GM18498 (cell line): ENCODE results near the gene LMBRD2.
"Not testable (repeated sequence)": the region's sequence is repeated elsewhere in the genome, so short reads cannot be mapped to it uniquely, and the experiment has no call there.

ENCODE experiments used
- ATAC-seq: cut with Tn5 transposase; IDR thresholded peaks from one replicate; pipeline ENCODE4 v1.9.1; 2021; ENCODE audit warnings: mild to moderate bottlenecking, moderate library complexity; ENCODE audit not compliant: unreplicated experiment

The LMBRD2 gene

DNA sequence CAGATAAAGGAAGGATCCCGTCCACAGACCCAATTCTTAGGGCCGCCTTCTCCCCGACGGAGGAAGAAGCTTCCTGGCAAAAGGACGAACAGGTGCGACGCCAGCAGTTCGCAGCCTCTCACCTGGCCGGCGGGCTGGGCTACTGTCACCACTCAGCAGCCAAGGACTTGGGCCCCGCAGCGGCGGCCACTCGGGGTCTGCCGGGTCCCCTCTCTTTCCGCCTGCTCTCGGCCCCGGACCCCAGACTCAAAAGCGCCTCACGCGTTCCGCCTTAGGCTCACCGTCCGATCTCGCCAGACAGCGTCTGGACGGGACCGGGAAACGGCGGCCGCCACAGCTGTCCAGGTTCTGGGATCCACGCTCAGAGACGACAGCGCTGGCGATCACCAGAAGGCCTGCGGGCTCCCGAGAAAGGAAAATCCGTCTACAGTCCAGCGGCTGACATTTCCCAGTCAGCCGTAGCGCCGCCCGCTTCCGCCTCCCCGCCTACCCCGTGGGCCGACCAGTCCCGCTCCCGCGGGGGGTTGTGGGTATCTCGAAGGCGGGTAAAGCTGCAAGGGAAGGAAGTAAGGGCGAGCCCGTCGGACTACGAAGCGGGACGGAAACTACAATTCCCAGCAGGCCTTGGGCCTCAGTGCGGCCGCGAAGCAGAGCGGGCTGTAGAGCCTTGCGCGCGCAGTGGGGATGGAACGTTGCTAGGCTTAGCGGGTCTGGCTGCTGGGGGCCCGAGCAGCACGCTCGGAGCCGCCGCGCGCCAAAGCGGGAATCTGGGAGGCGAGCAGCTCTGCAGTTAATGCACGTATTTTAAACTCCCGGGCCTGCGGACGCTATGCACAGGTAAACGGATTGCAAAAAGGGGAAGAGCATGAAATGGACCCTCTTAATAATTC, at the start of gene LMBRD2, which contains the start of gene SKP2:
TSS of gene LMBRD2 (minus strand) at position 454 of the 890 bp plus-strand sequence. CDS start 8,538 bp downstream, outside the sequence.
TSS of gene SKP2 (plus strand) at position 678 of the 890 bp plus-strand sequence. CDS start at position 830, 152 bp downstream.
- peak; percentile 98 for ATAC-seq

GRCh38 chr5:36200513-36200912, 48.8 kb upstream of the LMBRD2 start:
- ATAC-seq, result no peak

DNA sequence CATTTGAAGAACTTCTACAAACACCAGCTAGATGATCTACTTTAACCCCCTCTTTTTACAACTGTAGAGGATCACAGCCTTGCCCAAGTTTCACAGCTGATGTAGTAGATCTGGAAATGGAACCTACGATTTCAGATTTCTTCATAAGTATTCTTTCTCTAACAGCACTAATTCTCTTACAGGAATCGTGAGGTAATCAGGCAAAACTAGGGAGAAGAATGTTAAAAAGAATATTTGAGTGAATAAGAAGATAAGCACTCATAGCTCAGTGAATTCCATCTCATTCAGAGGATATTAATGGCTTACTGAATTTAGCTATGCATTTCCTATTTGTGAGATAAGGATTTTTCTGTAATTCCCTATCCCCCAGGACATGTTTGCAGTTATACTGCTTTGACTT, 47.9 kb upstream of the LMBRD2 start:
- no peak for ATAC-seq

DNA sequence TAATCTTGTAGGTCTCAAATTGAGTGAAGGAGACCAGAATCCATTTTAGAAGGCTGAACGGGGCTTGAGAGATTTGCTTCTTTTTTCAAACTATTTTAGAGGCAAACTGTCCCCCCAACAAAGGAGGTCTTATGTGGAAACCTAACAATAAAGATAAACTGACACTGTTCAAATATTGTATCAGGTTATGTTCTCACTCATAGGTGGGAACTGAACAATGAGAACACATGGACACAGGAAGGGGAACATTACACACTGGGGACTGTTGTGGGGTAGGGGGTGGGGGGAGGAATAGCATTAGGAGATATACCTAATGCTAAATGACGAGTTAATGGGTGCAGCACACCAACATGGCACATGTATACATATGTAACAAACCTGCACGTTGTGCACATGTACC, 47.1 kb upstream of the LMBRD2 start:
- ATAC-seq, result not testable (repeated sequence)

DNA sequence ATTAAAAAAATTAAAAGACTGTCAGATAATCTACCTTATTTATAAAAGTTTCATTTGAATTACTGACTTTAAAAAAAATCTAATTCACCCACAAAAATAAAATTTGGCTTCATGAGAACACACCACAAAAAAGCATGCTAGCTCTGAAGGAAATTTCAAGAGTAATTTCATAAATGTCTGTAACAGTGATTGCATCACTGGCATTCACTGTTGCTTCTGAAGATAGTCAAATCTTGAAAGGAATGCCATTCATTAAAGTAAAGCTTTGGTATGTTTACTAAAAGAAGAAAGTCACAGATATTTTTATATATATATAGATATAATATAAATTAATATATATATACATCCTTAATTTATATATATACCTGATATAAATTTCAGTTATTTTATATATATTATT, 46.6 kb upstream of the LMBRD2 start:
- ATAC-seq, result no peak

- ATAC-seq, result no peak
These were observed 42.1 kb upstream of the LMBRD2 start for GRCh38 chr5:36193746-36194145.

DNA sequence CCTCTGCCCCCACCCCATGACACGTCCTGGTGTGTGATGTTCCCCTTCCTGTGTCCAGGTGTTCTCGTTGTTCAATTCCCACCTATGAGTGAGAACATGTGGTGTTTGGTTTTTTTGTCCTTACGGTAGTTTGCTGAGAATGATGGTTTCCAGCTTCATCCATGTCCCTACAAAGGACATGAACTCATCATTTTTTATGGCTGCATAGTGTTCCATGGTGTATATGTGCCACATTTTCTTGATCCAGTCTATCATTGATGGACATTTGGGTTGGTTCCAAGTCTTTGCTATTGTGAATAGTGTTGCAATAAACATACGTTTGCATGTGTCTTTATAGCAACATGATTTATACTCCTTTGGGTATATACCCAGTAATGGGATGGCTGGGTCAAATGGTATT, 32.7 kb upstream of the LMBRD2 start:
- ATAC-seq, result not testable (repeated sequence)

- ATAC-seq, result no peak
These were observed 30.1 kb upstream of the LMBRD2 start for GRCh38 chr5:36181774-36182173.

GRCh38 chr5:36180556-36181350, 29.1 kb upstream of the LMBRD2 start:
- no peak for ATAC-seq

DNA sequence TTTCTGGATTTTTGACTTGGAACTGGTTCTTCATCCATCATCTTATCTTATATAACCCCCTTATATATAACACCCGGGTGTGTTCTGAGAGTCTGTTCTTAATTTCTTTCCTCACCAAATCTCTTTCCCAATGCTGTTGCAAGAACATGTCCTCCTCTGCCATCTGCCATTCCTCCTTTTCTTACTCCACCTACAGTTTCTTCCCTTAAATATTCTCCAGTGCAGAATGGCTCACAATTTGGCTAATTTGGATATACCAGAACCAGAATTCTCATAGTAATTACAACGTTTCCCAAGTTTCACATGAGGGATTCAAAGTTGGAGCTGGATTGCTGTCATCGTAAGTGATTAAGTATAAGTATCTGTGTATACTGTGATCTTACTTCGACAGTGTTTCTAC, 28.3 kb upstream of the LMBRD2 start:
- ATAC-seq, result no peak

- no peak for ATAC-seq
These were observed 26.8 kb upstream of the LMBRD2 start for GRCh38 chr5:36178524-36178890.

GRCh38 chr5:36177715-36178523, 26.2 kb upstream of the LMBRD2 start:
- ATAC-seq, result peak; percentile 11

GRCh38 chr5:36177154-36177553, 25.5 kb upstream of the LMBRD2 start:
- peak; percentile 98 for ATAC-seq

GRCh38 chr5:36175043-36175442, 23.4 kb upstream of the LMBRD2 start:
- no peak for ATAC-seq

DNA sequence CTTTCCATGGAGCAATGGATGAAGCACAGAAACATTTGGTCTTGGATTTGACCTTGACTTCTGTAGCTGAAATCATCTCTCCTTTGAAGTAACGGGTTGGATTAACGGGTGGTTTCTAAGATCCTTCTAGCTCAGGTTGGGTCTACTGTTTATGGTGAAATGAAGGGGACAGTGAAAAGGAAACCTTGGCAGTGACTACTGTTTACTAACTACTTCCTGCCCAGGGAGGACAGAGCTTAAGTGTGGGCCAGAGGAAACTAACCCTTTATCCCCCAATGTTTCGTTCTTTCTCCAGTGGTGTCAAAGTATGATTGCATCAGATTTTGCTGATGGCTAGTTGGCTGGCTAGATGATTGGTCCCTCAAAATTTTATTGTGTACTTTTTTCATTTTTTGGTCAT, 22.4 kb upstream of the LMBRD2 start:
- no peak for ATAC-seq

DNA sequence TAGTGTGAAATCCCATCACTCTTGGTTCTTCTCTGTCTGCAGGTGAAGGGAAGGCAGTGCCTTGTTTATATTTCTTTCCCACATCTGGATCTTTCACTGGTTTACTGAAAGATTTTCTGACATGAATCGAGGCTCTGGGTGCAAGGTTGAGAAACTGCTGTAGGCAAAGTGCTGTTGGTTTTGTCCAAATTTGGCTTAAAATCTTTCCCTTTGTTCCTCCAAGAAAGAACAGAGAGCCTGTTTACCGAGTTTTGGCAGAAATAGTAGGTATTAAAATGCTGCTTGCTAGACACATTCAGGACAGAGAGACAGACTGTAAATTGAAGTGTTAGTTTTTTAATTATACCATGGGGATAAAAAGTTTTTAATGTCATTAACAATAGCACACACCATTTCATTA, 21.7 kb upstream of the LMBRD2 start:
- no peak for ATAC-seq

- ATAC-seq, result no peak
These were observed 20.9 kb upstream of the LMBRD2 start for GRCh38 chr5:36172599-36172998.

- ATAC-seq, result no peak
These were observed 19.2 kb upstream of the LMBRD2 start for GRCh38 chr5:36170832-36171424.

- no peak for ATAC-seq
These were observed 17.1 kb upstream of the LMBRD2 start for GRCh38 chr5:36168737-36169136.

- no peak for ATAC-seq
These were observed 12.8 kb upstream of the LMBRD2 start for GRCh38 chr5:36164461-36164860.
